Brain microvascular endothelial cell (primary cell): ENCODE measurements around the gene MRM3.
A peak's percentile ranks its signal among the peaks of the same experiment; 100 is the strongest.
"Not testable (repeated sequence)": the region's sequence is repeated elsewhere in the genome, so short reads cannot be mapped to it uniquely, and the experiment has no call there.

Experiments used
- DNase-seq: peaks from one replicate; pipeline ENCODE4 v3.0.0-alpha.2; 2020
- H3K27ac ChIP-seq: fragments of 250-450 bp; sonication (Bioruptor Pico); 2 replicates; pipeline ENCODE4 v1.5.1; 2020; ENCODE audit warnings: mild to moderate bottlenecking, moderate library complexity
- H3K27me3 ChIP-seq: fragments of 250-450 bp; sonication (Bioruptor Pico); replicated peaks from 2 replicates; pipeline ENCODE4 v1.5.1; 2020; ENCODE audit warnings: mild to moderate bottlenecking
- H3K36me3 ChIP-seq: fragments of 250-450 bp; sonication (Bioruptor Pico); replicated peaks from 2 replicates; pipeline ENCODE4 v1.5.1; 2020; ENCODE audit warnings: mild to moderate bottlenecking
- H3K4me3 ChIP-seq: 2 replicates; pipeline ENCODE4 v1.5.1; 2011; ENCODE audit warnings: low read depth, mild to moderate bottlenecking, control low read depth, low read length, moderate library complexity
- in situ Hi-C: cut with HindIII; loops from 2 replicates; pipeline ENCODE4 v1.10.0; 2017; ENCODE audit warnings: low sequenced_read_pairs, low pct_ligation_motif_present
- TF ChIP-seq, protein P1 (sequence below): IDR thresholded peaks from 2 replicates; pipeline ENCODE4 v1.5.1; 2011; ENCODE audit warnings: low read depth, mild to moderate bottlenecking, moderate library complexity, low read length, control low read depth, inconsistent platforms; ENCODE audit errors: missing control alignments

The MRM3 gene

DNA sequence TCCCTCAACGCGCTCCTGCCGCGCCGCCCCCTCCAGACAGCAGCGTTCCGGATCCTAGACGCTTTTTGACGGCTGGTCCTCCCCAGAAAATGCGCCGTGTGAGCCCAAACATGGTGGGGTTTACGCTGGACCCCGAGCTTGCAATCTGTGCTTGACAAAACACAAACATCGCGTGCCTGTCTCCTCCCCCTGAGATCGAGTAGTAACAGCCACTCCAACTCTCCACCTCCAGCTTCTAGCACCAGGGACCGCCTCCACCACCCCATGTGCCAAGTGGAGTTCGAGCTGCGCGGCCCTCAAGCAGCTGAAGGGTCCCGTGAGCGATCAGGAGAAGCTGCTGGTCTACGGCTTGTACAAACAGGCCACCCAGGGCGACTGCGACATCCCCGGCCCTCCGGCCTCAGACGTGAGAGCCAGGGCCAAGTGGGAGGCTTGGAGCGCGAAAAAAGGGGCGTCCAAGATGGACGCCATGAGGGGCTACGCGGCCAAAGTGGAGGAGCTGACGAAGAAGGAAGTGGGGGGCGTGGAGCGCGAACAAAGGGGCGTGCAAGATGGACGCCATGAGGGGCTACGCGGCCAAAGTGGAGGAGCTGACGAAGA lies 29.4 kb upstream of the MRM3 start:
- in situ Hi-C loops, result no loop called here
- peak; percentile 18 for DNase-seq
- Histone ChIP-seq H3K4me3 (peak overlapping the region; percentile 71), H3K36me3 (peaks cover 13% of the 10 kb centered on the region), H3K27me3 (no peaks in the 10 kb centered on the region), H3K27ac (peak overlapping the region; percentile 74)
- TF ChIP-seq, protein P1, sequence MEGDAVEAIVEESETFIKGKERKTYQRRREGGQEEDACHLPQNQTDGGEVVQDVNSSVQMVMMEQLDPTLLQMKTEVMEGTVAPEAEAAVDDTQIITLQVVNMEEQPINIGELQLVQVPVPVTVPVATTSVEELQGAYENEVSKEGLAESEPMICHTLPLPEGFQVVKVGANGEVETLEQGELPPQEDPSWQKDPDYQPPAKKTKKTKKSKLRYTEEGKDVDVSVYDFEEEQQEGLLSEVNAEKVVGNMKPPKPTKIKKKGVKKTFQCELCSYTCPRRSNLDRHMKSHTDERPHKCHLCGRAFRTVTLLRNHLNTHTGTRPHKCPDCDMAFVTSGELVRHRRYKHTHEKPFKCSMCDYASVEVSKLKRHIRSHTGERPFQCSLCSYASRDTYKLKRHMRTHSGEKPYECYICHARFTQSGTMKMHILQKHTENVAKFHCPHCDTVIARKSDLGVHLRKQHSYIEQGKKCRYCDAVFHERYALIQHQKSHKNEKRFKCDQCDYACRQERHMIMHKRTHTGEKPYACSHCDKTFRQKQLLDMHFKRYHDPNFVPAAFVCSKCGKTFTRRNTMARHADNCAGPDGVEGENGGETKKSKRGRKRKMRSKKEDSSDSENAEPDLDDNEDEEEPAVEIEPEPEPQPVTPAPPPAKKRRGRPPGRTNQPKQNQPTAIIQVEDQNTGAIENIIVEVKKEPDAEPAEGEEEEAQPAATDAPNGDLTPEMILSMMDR, result no peak

DNA sequence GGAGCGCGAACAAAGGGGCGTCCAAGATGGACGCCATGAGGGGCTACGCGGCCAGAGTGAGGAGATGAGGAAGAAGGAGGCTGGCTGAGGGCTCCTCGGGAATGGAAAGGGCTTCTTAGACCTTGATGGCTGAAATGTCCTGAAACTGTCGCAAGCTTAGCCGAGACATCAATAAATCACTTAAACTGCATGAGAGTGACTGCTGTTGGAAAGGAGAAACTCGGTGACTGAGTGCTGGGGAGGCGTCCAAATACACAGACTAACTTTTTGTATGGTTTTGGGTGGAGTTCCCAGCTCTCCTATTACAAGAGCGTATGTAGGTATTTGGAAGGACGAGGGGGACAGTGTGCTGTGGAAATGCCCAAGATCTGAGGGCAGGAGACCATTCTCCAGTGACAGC lies 28.7 kb upstream of the MRM3 start:
- Histone ChIP-seq H3K27me3 (no peaks in the 10 kb centered on the region), H3K36me3 (peaks cover 9% of the 10 kb centered on the region), H3K27ac (no peak overlapping the region), H3K4me3 (no peak overlapping the region)
- in situ Hi-C loops, result no loop called here
- no peak for DNase-seq
- TF ChIP-seq, protein P1, result no peak

DNA sequence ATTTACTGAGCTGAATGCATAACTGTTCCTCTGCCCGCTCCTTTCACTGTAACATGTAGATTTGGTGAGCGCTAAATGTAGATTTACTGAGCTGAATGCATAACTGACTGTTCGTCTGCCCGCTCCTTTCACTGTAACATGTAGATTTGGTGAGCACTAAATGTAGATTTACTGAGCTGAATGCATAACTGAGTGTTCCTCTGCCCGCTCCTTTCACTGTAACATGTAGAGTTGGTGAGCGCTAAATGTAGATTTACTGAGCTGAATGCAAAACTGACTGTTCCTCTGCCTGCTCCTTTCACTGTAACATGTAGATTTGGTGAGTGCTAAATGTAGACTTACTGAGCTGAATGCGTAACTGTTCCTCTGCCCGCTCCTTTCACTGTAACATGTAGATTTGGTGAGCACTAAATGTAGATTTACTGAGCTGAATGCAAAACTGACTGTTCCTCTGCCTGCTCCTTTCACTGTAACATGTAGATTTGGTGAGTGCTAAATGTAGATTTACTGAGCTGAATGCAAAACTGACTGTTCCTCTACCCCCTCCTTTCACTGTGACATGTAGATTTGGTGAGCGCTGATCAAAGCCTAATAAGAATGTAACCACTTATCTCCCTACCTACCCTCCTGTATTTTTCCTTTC lies 26.7 kb upstream of the MRM3 start:
- H3K27me3 ChIP-seq, H3K4me3 ChIP-seq, H3K27ac ChIP-seq, DNase-seq, in situ Hi-C loops: not testable (repeated sequence)
- H3K36me3 ChIP-seq, result peaks cover 19% of the 10 kb centered on the region

DNA sequence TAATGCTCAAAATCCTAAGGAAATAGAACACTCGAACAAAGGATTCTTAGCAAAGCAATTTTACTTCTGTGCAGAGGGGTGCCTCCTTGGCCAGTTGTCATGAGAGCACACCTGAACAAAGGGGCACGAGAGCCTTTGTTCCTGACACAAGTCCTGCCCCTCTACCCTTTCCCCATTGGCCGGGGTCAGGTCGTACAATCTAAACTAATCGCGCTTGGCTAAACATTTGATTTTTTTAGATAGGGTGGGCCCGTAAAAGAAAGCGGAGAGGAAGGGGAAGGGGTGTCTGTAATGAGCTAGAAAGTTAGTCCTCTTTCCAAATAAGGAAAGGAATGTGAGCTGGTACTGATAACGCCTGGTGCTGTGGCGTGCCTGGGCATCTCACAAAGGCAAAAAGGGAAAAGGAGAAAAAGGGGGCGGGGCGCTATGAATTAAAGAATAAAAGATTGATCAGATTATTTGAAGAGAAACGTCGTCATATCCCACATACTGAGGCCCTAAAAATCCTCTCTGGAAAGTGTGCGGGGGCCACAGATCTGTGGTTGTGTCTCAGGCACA lies 26.1 kb upstream of the MRM3 start:
- H3K27ac ChIP-seq, in situ Hi-C loops, H3K27me3 ChIP-seq, DNase-seq, H3K4me3 ChIP-seq: not testable (repeated sequence)
- peaks cover 20% of the 10 kb centered on the region for H3K36me3 ChIP-seq

DNA sequence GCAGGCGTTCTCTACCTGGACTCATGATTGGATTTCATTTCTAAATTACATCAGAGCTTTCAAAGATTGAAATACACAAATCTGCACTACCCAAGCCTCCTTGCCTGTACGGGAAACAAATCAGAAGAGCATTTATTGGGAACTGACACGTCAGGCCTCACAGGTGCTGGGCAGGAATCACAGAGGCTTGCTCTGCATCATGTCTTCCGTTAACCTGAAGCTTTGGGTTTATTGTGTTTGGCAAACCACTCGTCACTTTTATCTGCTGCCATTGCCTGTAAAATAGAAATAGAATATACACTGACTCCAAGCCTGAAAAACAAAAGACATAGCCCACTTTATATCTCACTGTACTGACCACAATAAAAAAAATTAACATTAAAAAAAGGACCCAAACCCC lies 22.2 kb upstream of the MRM3 start:
- in situ Hi-C loops, result no loop called here
- Histone ChIP-seq H3K4me3 (no peak overlapping the region), H3K27ac (no peak overlapping the region), H3K36me3 (peaks cover 29% of the 10 kb centered on the region), H3K27me3 (no peaks in the 10 kb centered on the region)
- DNase-seq, result no peak
- TF ChIP-seq, protein P1, result no peak

DNA sequence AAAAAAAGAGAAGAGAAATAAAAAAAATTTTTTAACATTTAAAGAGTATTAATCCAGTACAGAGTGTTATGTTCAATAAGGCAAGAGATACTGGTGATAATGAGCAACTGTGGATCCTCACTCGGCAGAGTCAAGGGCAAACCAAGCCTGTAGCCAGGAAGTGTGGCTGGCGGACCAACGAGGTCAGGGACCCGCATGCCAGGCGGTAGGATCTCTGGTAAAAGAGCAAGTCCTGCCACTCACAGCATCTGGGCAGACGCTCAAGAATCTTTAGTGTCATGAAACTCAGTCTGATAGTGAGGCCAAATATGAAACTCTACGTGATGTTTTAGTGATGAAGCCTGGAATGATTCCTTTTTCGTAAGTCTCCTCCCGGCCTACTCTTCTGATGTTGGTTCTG lies 21.8 kb upstream of the MRM3 start:
- DNase-seq, result no peak
- Histone ChIP-seq H3K4me3 (no peak overlapping the region), H3K27ac (no peak overlapping the region), H3K27me3 (no peaks in the 10 kb centered on the region), H3K36me3 (peaks cover 29% of the 10 kb centered on the region)
- in situ Hi-C loops, result no loop called here
- TF ChIP-seq, protein P1, result no peak
